ENCODE data around the gene ADSS2. TPM values are rescaled to one million over a fixed set of nuclear protein-coding genes. Genes with fewer than 3 reads are reported as not detected.

ADSS2 gene
- total and polyA plus RNA-seq, 4 donors: 38.9 to 58.2 (median 52.5) TPM

Other genes starting within 250 kb of the ADSS2 start
- gene CATSPERE, start 9.4 kb upstream of the ADSS2 start, total RNA-seq: 1 to 10 TPM; 2.0 to 3.1 TPM
- gene CATSPERE, start 9.4 kb upstream of the ADSS2 start, polyA plus RNA-seq (ENCODE audit: insufficient read length in 2 of 2): 1 to 10 TPM; 1.0 to 1.2 TPM
- 10 to 100 TPM; 47.1 to 51.8 TPM for gene DESI2, start 201.2 kb upstream of the ADSS2 start, total RNA-seq
- gene DESI2, start 201.2 kb upstream of the ADSS2 start, polyA plus RNA-seq (ENCODE audit: insufficient read length in 2 of 2): 10 to 100 TPM; 31.9 to 35.8 TPM

Data from spinal cord (tissue), 4 donors.